ENCODE data around the gene PGAP2. TPM values are rescaled to one million over a fixed set of nuclear protein-coding genes. Genes with fewer than 3 reads are reported as not detected.
A peak's percentile ranks its signal among the peaks of the same experiment; 100 is the strongest.
"Not testable (repeated sequence)": the region's sequence is repeated elsewhere in the genome, so short reads cannot be mapped to it uniquely, and the experiment has no call there.

Gene PGAP2
- total and polyA plus RNA-seq, 10 of the 15 experiments (the other 5 are each of a cell fraction or from before 2014, with no cell fraction given), result 12.3 to 37.4 (median 31.9) TPM

- ATAC-seq, result peak; percentile 52
- H4K20me1 ChIP-seq (ENCODE audit: control insufficient read depth, insufficient read depth); H3K27me3 ChIP-seq (replicated peaks in 1 of 2; ENCODE audit: control insufficient read depth in 2 of 2, insufficient read depth in 2 of 2, low read length in 1 of 2); H3K36me3 ChIP-seq (ENCODE audit: control insufficient read depth in 2 of 2, insufficient read depth in 2 of 2, low read length in 1 of 2); BruUV-seq (replicated peaks); intact Hi-C loops (cut with micrococcal nuclease; ENCODE audit: unreplicated experiment); FAIRE-seq; DNase-seq (ENCODE audit: low read depth, low spot score); H3K9ac ChIP-seq (ENCODE audit: control insufficient read depth, insufficient read depth, low read length); H3K9me3 ChIP-seq (replicated peaks; ENCODE audit: control insufficient read depth, insufficient read depth, low read length): not testable (repeated sequence)
- ChIA-PET POLR2A (interaction anchor here (2.2 to 10.0 kb wide), 2 partner anchors 14 to 30 kb away, joined by 4 to 405 read pairs; no protein-coding TSS in a partner anchor), RAD21 (ENCODE audit: unreplicated experiment) (interaction anchor here (0.5 to 16.5 kb wide), 11 partner anchors 12 to 205 kb away, joined by 3 to 605 read pairs (median 35); partner anchors contain the start of gene RHOG), CTCF (interaction anchor here (1.0 to 39.6 kb wide), 5 partner anchors 4 to 208 kb away, joined by 3 to 1047 read pairs (median 979); partner anchors contain the start of genes RHOG and STIM1), SMC1A (ENCODE audit: uncharacterized antibody, unreplicated experiment) (interaction anchor here (0.6 to 21.1 kb wide), 10 partner anchors 11 to 212 kb away, joined by 3 to 805 read pairs (median 16); no protein-coding TSS in a partner anchor)
- H3K4me3 ChIP-seq, result peak overlapping the region; percentile 94
- H3K27ac ChIP-seq (ENCODE audit: control insufficient read depth, insufficient read depth), result peak overlapping the region; percentile 16
- WGBS (ENCODE audit: insufficient coverage, insufficient replicate concordance, low lambda C conversion rate, missing lambda C conversion rate), result 84% methylated on average over 4 of the region's 4 CpGs
- peaks cover 47% of the 10 kb centered on the region for H3K4me1 ChIP-seq (ENCODE audit: control insufficient read depth, insufficient read depth, low read length)
- peak overlapping the region; percentile 25; the same call in 1 of the 2 replicates for H2AFZ ChIP-seq (ENCODE audit: control insufficient read depth, low read depth, low read length)
- H3K4me2 ChIP-seq (ENCODE audit: control insufficient read depth, insufficient read depth), result peak overlapping the region; percentile 98
- peaks cover 98% of the 10 kb centered on the region for H3K79me2 ChIP-seq (ENCODE audit: control insufficient read depth, insufficient read depth, low read length)
- in situ Hi-C loops (cut with MboI), result loop anchor here (25.0 kb wide), 2 partner anchors 1476 to 1826 kb away; partner anchors contain the start of genes OR51B5, TRIM22 and TRIM5
- TF ChIP-seq MLLT1 (IDR thresholded peaks at IDR 0.05) (peak; percentile 93), HDGF (IDR thresholded peaks at IDR 0.05) (peak; percentile 76; the same call in 1 of the 2 replicates), ZNF384 (IDR thresholded peaks at IDR 0.05; ENCODE audit: borderline replicate concordance, low read depth, low read length) (peak; percentile 28; the same call in 1 of the 2 replicates), NBN (IDR thresholded peaks at IDR 0.05) (peak; percentile 61; the same call in 1 of the 2 replicates), MTA2 (IDR thresholded peaks at IDR 0.05; ENCODE audit: low read depth) (0 out of 2 replicates have a peak, but pooled peaks have one; percentile 19)
Observed at GRCh38 chr11:3860898-3861393, 52.6 kb downstream of the PGAP2 start.

All from GM12878 (cell line).